GM12892 (cell line): ENCODE measurements around the gene CAT.

Source experiments
- DNase-seq: peaks from one replicate; pipeline ENCODE4 v3.0.0; 2011; ENCODE audit not compliant: insufficient read length
- FAIRE-seq: peaks from 2 replicates; lab custom pipeline; 2011; peaks lifted over from hg19 to GRCh38; lab: Jason Lieb, UNC
- POLR2A ChIP-seq: IDR thresholded peaks from 2 replicates; pipeline ENCODE4 v1.6.1; 2011; ENCODE audit warnings: low read depth, low read length, control low read depth
- POLR2AphosphoS5 ChIP-seq: IDR thresholded peaks from 2 replicates; pipeline ENCODE4 v1.6.1; 2011; ENCODE audit warnings: low read depth, low read length, control low read depth
- TAF1 ChIP-seq: IDR thresholded peaks from 2 replicates; pipeline ENCODE4 v1.6.1; 2011; ENCODE audit warnings: low read depth, mild to moderate bottlenecking, control low read depth, low read length, borderline replicate concordance

Gene CAT

DNA sequence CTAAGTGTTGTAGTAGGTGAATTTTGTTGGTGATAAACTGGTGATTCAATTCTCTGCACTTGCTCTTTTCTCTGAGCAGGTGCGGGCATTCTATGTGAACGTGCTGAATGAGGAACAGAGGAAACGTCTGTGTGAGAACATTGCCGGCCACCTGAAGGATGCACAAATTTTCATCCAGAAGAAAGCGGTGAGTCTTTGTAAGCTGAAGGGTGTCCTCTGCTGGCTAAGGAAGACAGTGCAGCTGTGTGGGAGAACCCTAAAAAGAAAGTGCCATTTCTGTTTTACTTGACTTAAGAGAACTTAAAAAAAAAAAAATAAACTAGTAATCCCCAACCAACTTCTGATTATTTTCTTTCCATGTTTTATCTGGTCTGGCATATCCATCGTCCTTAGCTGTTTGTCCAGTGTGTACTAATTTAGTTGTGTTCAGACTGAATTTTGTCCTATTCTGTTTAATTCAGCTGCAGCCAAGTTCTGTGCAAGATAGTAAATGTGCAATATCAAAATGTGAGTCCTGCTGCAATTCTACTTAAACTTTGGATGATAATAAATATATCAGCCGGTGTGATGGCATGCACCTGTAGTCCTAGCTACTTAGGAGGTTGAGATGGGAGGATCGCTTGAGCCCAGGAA, 29.6 kb downstream of the CAT start:
- DNase-seq (peak; percentile 27), FAIRE-seq (peak; percentile 93)
- no peak for TF ChIP-seq POLR2A
- no peak for TF ChIP-seq TAF1
- no peak for TF ChIP-seq POLR2AphosphoS5

DNA sequence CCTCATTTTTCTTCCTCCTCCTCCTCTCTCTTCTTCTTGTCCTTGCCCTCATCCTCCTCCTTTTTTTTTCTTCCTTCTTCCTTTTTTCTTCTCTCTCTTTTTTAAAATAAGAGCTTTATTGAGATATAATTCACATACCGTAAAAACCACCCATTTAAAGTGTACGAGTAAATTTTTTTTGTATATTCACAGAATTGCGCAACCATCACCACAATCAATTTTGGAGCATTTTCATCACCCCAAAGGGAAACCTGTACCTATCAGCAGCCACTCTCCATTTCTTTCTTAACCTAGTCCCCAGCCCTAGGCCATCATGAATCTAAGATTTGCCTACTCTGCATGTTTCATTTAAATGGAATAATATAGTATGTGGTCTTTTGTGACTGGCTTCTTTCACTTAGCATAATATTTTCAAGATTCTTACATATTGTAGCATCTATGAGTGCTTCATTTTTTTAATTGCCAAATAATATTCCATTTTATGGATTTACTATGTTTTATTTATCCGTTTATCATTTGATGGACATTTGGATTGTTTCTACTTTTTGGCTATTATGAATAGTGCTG, 35.0 kb downstream of the CAT start:
- DNase-seq (no peak), FAIRE-seq (no peak)
- TF ChIP-seq POLR2AphosphoS5 = no peak
- no peak for TF ChIP-seq TAF1
- no peak for TF ChIP-seq POLR2A

DNA sequence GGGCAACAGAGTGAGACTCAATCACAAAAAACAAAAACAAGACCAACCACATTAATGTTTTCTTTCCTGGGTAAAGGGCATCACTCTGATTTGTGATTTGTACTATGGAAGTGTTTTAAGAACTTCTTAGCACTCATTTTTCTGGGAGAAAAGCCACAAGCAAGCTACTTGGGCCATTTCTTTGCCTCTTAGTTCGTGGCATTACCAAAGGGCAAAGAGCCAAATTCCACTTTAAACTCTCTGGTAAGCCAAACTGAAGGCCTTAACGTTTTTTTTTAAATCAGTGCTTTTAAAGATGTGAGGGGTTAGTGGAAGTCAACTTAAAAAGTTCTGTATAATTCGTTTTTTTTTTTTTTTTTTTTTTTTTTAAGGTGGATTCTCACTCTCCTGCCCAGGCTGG, 36.9 kb downstream of the CAT start:
- DNase-seq = no peak
- TF ChIP-seq TAF1 = no peak
- TF ChIP-seq POLR2AphosphoS5 = no peak
- no peak for TF ChIP-seq POLR2A
- FAIRE-seq = no peak

DNA sequence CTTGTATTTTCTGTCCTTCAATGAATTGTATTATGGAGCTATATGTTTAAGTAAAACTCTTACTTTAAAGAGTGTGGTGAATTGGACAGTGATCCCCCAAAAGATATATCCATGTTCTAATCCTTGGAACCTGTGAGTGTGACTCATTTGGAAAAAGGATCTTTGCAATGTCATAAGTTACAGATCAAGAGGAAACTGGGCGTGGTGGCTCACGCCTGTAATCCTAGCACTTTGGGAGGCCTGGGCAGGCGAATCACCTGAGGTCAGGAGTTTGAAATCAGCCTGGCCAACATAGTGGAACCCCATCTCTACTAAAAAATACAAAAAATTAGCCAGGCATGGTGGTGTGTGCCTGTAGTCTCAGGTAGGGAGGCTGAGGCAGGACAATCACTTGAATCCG, 38.1 kb downstream of the CAT start:
- TF ChIP-seq POLR2AphosphoS5 (no peak), POLR2A (no peak), TAF1 (no peak)
- FAIRE-seq = no peak

DNA sequence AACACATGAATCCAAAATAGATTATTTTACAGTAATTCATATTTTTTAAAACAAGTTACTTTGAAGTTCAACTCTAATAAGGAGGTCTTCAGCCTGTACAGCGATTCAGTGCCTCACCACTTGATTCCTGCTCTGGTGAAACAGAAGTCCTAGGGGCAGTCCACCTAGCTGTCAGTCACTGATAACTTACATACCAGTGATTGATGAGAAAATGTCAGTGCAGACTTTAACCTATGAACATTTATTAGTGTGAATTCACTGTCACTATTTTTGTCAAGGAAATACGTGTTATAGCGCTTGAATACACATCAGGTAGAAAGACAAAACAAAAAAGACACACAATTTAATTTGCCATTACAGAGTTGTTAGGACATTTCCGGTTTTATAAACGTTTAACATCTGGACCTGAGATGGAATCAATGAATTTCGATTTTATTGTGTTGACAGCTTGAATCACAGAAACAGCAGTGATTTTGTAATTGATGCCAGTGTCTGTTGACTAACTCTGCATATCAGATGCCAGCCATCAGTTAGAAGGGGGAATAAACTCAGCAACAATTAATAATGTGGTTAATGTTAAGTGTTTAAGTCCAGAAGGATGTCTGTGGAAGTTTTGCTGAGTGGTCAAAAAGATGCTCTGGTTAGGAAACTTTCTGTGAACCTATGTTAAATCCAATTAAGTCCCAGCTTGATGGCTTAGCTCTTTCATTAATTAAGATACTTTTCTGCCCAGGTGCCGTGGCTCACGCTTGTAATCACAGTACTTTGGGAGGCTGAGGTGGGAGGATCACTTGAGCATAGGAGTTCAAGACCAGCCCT, 40.3 kb downstream of the CAT start:
- TF ChIP-seq POLR2AphosphoS5 (no peak), TAF1 (no peak), POLR2A (no peak)
- DNase-seq = no peak
- FAIRE-seq = no peak

More for the DNA sequence above, 38.1 kb downstream of the CAT start:
- no peak for DNase-seq

DNA sequence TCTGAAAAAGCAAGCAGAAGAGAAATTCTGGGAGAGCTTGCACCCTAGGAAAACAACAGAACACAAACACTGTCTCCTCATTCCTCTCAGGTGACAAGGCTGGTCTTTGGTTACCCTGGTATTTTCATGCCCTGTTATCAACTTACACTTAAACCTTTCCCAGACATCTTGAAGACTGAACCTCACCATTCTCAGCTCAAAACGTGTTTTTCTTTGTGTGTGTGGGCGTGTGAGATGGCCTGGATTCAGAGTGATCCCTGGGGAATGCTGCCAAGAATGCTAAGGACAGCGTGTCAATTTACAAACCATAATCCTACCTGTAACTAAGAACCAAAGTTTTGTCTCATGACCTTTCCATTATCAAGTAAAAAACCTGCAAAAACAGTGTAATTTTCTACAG, 41.6 kb downstream of the CAT start:
- FAIRE-seq = no peak
- TF ChIP-seq POLR2AphosphoS5 = no peak
- no peak for TF ChIP-seq TAF1
- no peak for TF ChIP-seq POLR2A
- DNase-seq = no peak

DNA sequence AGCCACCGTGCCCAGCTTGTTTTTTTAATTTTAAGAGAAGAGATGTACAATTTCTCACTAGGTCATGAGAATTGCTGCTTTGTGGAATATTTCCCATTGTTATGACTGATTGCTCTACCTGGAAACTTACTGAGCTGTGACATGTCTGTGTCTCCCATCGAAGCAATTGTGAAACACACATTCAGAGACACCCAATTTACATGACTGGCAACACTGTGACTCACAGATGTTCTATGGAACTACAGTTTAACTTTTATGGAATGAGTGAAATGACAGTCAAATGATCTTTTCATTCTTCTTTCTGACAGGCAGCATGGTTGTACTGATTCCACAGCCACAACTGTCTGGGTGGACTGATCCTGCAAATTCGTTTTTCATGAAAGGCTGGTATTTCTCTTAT, 42.6 kb downstream of the CAT start:
- FAIRE-seq (no peak), DNase-seq (no peak)
- no peak for TF ChIP-seq POLR2AphosphoS5
- TF ChIP-seq TAF1 = no peak
- TF ChIP-seq POLR2A = no peak

DNA sequence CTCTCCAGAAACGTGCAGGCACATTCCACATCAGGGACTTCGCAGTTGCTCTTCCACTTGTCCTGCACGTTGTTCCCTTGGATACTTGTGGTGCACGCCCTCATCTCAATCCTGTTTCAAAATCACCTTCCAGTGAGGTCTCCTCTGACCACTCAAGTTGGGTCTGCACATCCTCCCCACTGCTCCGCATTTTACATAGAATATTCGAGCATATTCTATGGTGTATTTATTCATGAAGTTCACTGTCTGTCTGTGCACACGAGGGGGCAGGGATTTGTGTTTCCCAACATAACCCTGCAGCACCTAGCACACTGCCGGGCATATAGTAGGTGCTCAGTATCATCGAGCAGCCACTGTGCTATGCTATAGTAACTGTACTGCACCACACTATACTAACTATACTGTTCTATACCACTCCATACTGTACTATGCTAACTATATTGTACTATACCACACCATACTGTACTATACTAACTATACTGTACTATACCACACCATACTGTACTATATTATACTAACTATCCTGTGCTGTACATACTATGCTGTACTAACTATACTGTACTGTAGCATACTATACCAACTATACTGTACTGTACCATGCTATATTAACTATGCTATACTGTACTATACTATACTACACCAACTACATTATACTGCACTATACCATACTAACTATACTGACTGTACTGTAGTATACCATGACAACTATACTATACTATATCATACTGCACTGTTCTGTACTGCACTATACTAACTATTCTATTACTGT, 44.6 kb downstream of the CAT start:
- TF ChIP-seq POLR2A = no peak
- FAIRE-seq (peak; percentile 81), DNase-seq (no peak)

DNA sequence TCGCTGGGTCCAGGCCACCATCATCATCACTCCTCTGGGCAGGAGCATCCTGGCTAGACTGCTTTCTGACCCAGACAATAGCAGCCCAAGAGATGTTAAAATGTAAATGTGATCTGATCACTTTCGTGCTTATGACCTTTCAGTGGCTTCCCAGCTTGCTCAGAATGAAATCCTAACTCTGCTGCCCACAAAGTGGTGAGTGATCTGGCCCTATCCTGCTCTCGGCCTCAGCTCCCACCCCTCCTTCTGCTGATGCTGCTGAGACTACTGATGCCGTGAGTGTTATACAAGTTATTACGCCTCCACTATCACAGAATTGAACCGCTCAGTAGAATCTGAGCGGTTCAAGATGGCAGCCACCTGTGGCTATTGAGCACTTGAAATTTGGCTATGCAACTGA, 48.7 kb downstream of the CAT start:
- TF ChIP-seq POLR2A = no peak
- TF ChIP-seq POLR2AphosphoS5 = no peak
- no peak for TF ChIP-seq TAF1
- FAIRE-seq (peak; percentile 93), DNase-seq (no peak)

DNA sequence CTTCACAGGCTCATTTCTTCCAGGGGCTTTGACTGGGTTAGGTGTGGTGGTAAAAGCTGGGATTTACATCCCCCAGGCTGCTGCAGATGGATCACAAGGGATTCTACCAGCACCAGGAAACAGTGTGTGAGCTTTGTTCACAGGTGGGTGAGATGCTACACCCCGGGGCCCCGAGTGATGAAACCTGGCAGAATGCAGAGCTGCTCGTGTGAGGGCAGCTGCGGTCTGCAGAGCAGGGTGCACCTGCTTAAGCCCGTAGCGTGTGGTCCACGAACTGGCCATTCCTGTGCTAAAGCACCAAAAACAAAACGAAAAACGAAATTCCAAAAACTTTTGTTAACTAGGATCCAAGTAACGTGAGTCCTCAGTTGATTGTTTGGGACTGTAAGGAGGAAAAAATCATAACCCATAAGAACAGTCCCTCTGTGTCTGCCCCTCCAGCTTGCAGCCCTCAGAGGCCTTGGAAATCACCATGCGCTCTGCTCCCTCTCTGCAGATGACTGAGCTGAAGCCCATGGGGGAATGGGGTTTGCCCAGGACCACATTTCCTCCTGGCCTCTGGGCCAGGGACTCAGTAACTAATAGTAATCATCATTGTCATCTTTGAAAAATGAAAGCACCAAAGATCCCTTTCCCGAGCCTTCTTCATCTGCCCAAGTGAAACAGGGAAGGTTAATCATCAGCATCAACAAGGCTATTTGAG, 50.3 kb downstream of the CAT start:
- TF ChIP-seq TAF1 = no peak
- FAIRE-seq (peak; percentile 90), DNase-seq (no peak)

DNA sequence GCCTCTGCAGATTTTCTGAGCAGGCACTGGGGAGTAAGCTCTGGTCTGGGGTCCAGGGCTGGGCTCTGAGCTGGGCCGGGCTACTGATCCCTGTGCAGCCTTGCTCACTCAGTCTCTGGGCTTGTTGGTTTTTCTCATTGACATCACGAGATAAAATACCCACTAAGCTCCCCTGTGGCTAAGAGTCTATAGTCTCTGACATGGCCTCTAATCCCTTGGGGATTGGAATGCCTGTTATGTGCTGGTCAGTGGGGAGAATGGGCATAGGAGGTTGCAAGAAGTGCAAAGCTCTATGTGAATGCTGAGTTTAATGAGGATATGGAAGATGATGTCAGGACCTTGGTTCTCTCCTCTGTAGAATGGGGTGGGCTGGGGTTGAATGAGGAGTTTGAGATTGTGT, 51.6 kb downstream of the CAT start:
- DNase-seq (no peak), FAIRE-seq (no peak)
- TF ChIP-seq POLR2A (no peak), POLR2AphosphoS5 (no peak), TAF1 (no peak)
